ENCODE data around the gene ABCC6. TPM values are rescaled to one million over a fixed set of nuclear protein-coding genes. Genes with fewer than 3 reads are reported as not detected.

The ABCC6 gene
- total and polyA plus RNA-seq, 3 donors from 2014 or later, result 0.87 to 1.5 (median 1.0) TPM

- intact Hi-C loops (cut with DNase I; ENCODE audit: low total_unique reads), result no loop called here
- 77 to 78% methylated on average over 15 of the region's 15 CpGs for WGBS, 2 donors
Observed at GRCh38 chr16:16143038-16143763, 80.1 kb downstream of the ABCC6 start.

DNA sequence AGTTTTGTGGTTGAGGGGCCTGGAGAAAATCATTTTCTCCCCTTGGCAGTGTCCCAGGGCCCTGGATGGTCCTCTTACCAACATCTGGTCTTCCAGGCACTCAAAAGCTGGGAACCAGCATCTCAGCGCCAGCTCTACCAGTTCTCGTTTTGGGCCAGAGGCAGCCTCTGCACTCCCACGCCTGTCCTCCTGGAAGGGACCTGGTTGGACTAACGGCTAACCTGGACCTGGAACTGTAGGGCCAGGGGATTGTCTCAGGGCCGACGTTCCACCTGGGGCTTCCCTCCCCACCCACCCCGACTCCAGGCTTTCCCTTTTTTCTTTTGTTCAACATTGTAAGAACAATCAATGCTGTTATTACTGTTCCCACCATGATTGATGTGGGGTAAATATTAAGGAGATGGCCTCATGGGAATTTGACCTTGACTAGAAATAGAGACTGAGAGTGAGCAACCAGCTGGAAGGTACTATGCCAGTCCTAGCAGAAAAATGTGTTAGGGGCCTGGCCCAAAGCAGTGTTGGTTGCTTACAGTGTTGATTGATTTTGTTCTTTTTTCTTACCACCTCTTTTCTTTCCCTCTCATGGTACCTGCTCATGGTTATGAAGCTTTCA, 81.4 kb downstream of the ABCC6 start:
- no peak for DNase-seq
- TF ChIP-seq POLR2A (IDR thresholded peaks at IDR 0.05) (no peak), CTCF (IDR thresholded peaks at IDR 0.05) (no peak)
- no peaks in the 10 kb centered on the region for H3K27me3 ChIP-seq
- intact Hi-C loops (cut with DNase I; ENCODE audit: low total_unique reads), result no loop called here
- H3K4me1 ChIP-seq, result no peaks in the 10 kb centered on the region
- no peaks in the 10 kb centered on the region for H3K36me3 ChIP-seq (ENCODE audit: low read depth, missing control alignments)
- no peaks in the 10 kb centered on the region for H3K9me3 ChIP-seq
- H3K4me3 ChIP-seq, result no peak overlapping the region
- H3K27ac ChIP-seq, result no peak overlapping the region
- WGBS, 2 donors, result 60 to 78% methylated on average over 6 to 7 of the region's 7 CpGs

More at GRCh38 chr16:16143038-16143763, 80.1 kb downstream of the ABCC6 start:
- no peak overlapping the region for H3K4me3 ChIP-seq
- H3K36me3 ChIP-seq (ENCODE audit: low read depth, missing control alignments), result no peaks in the 10 kb centered on the region
- no peaks in the 10 kb centered on the region for H3K27me3 ChIP-seq
- DNase-seq, result no peak
- no peaks in the 10 kb centered on the region for H3K4me1 ChIP-seq
- no peaks in the 10 kb centered on the region for H3K9me3 ChIP-seq
- TF ChIP-seq POLR2A (IDR thresholded peaks at IDR 0.05), result no peak
- TF ChIP-seq CTCF (IDR thresholded peaks at IDR 0.05), result no peak
- no peak overlapping the region for H3K27ac ChIP-seq

DNA sequence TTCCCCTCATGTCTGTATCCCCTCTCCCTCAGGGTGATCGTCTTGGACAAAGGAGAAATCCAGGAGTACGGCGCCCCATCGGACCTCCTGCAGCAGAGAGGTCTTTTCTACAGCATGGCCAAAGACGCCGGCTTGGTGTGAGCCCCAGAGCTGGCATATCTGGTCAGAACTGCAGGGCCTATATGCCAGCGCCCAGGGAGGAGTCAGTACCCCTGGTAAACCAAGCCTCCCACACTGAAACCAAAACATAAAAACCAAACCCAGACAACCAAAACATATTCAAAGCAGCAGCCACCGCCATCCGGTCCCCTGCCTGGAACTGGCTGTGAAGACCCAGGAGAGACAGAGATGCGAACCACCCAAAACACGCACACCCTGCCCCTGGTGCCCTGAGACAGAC, 82.2 kb downstream of the ABCC6 start:
- DNase-seq, result no peak
- 94% methylated on average over 8 to 11 of the region's 11 CpGs for WGBS, 2 donors
- Histone ChIP-seq H3K27me3 (no peaks in the 10 kb centered on the region), H3K27ac (no peak overlapping the region), H3K9me3 (no peaks in the 10 kb centered on the region), H3K36me3 (ENCODE audit: low read depth, missing control alignments) (no peaks in the 10 kb centered on the region), H3K4me1 (no peaks in the 10 kb centered on the region), H3K4me3 (no peak overlapping the region)
- TF ChIP-seq POLR2A (IDR thresholded peaks at IDR 0.05), result no peak
- intact Hi-C loops (cut with DNase I; ENCODE audit: low total_unique reads), result no loop called here

DNA sequence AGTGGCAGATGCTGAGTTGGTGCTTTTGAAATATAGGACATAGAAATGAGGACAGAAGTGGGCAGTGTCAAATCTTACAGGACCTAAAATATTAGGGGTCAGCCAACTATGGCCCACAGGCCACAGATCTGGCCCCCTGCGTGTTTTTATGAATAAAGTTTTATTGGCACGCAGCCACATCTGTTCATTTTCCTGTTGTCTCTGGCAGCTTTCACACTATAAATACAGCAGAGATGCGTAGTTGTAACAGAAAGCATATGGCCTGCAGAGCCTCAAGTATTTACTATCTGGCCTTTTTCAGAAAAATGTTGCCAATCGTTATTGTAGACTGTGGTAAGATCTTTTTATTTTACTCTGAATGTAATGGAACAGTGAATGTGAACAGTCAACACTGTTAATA, 82.8 kb downstream of the ABCC6 start:
- no peak overlapping the region for H3K4me3 ChIP-seq
- no peak overlapping the region for H3K27ac ChIP-seq
- H3K4me1 ChIP-seq, result no peaks in the 10 kb centered on the region
- 87 to 89% methylated on average over 4 of the region's 4 CpGs for WGBS, 2 donors
- no peak for DNase-seq
- intact Hi-C loops (cut with DNase I; ENCODE audit: low total_unique reads), result no loop called here
- H3K27me3 ChIP-seq, result no peaks in the 10 kb centered on the region
- no peaks in the 10 kb centered on the region for H3K36me3 ChIP-seq (ENCODE audit: low read depth, missing control alignments)
- TF ChIP-seq CTCF (IDR thresholded peaks at IDR 0.05) (no peak), POLR2A (IDR thresholded peaks at IDR 0.05) (no peak)
- no peaks in the 10 kb centered on the region for H3K9me3 ChIP-seq

GRCh38 chr16:16139806-16140205, 83.5 kb downstream of the ABCC6 start:
- H3K4me3 ChIP-seq, result no peak overlapping the region
- no peaks in the 10 kb centered on the region for H3K27me3 ChIP-seq
- no peaks in the 10 kb centered on the region for H3K36me3 ChIP-seq (ENCODE audit: low read depth, missing control alignments)
- no peak overlapping the region for H3K27ac ChIP-seq
- no peaks in the 10 kb centered on the region for H3K4me1 ChIP-seq
- DNase-seq, result no peak
- TF ChIP-seq CTCF (IDR thresholded peaks at IDR 0.05) (no peak), POLR2A (IDR thresholded peaks at IDR 0.05) (no peak)
- H3K9me3 ChIP-seq, result no peaks in the 10 kb centered on the region
- intact Hi-C loops (cut with DNase I; ENCODE audit: low total_unique reads), result no loop called here
- 89 to 90% methylated on average over 7 of the region's 7 CpGs for WGBS, 2 donors

All from testis (tissue), 3 donors.